Globus pallidus (tissue), 1 donor: ENCODE results near the gene PPP1R15B.
A peak's percentile ranks its signal among the peaks of the same experiment; 100 is the strongest.
"Not testable (repeated sequence)": the region's sequence is repeated elsewhere in the genome, so short reads cannot be mapped to it uniquely, and the experiment has no call there.

ENCODE experiments used
- DNase-seq: peaks from one replicate; pipeline ENCODE4 v3.0.0-alpha.2; 2015; ENCODE audit warnings: low spot score

Gene PPP1R15B

GRCh38 chr1:204443871-204444581, 32.4 kb upstream of the PPP1R15B start:
- no peak for DNase-seq

GRCh38 chr1:204443260-204443619, 31.6 kb upstream of the PPP1R15B start:
- DNase-seq, result no peak

- no peak for DNase-seq
These were observed 31.0 kb upstream of the PPP1R15B start for GRCh38 chr1:204442376-204443259.

- DNase-seq, result no peak
These were observed 29.9 kb upstream of the PPP1R15B start for GRCh38 chr1:204441558-204441957.

GRCh38 chr1:204439621-204440375, 28.2 kb upstream of the PPP1R15B start:
- DNase-seq, result no peak

GRCh38 chr1:204438628-204439027, 27.0 kb upstream of the PPP1R15B start:
- DNase-seq, result no peak

- DNase-seq, result no peak
These were observed 26.4 kb upstream of the PPP1R15B start for GRCh38 chr1:204437796-204438570.

GRCh38 chr1:204435872-204436271, 24.3 kb upstream of the PPP1R15B start:
- no peak for DNase-seq

GRCh38 chr1:204435381-204435831, 23.8 kb upstream of the PPP1R15B start:
- DNase-seq, result no peak

- DNase-seq, result no peak
These were observed 22.6 kb upstream of the PPP1R15B start for GRCh38 chr1:204434116-204434755.

GRCh38 chr1:204432708-204433107, 21.1 kb upstream of the PPP1R15B start:
- DNase-seq, result no peak

GRCh38 chr1:204431310-204432184, 19.9 kb upstream of the PPP1R15B start:
- DNase-seq, result peak; percentile 79

- no peak for DNase-seq
These were observed 18.1 kb upstream of the PPP1R15B start for GRCh38 chr1:204429746-204430145.

- DNase-seq, result no peak
These were observed 15.5 kb upstream of the PPP1R15B start for GRCh38 chr1:204426971-204427701.

- DNase-seq, result no peak
These were observed 14.9 kb upstream of the PPP1R15B start for GRCh38 chr1:204426474-204426873.

- DNase-seq, result no peak
These were observed 14.4 kb upstream of the PPP1R15B start for GRCh38 chr1:204426035-204426436.

GRCh38 chr1:204424621-204425020, 13.0 kb upstream of the PPP1R15B start:
- DNase-seq, result no peak

GRCh38 chr1:204422061-204422705, 10.6 kb upstream of the PPP1R15B start:
- not testable (repeated sequence) for DNase-seq

GRCh38 chr1:204421441-204421840, 9.8 kb upstream of the PPP1R15B start:
- no peak for DNase-seq
